H9 (cell line): ENCODE measurements around the gene MYH9. TPM values are rescaled to one million over a fixed set of nuclear protein-coding genes. Genes with fewer than 3 reads are reported as not detected.

Experiments
- DNase-seq: peaks from one replicate; pipeline ENCODE4 v3.0.0-alpha.2; 2017
- H2AFZ ChIP-seq: one replicate; pipeline ENCODE4 v1.6.1; 2013; ENCODE audit warnings: mild to moderate bottlenecking, low read length, control low read depth, moderate library complexity
- H2AK5ac ChIP-seq: 2 replicates; pipeline ENCODE4 v1.6.1; 2013; ENCODE audit warnings: low read length, control low read depth, mixed read lengths; ENCODE audit not compliant: insufficient read length
- H2BK120ac ChIP-seq: one replicate; pipeline ENCODE4 v1.6.1; 2013; ENCODE audit warnings: low read depth, mild to moderate bottlenecking, low read length, control low read depth, inconsistent platforms; ENCODE audit not compliant: poor library complexity, severe bottlenecking
- H2BK12ac ChIP-seq: 2 replicates; pipeline ENCODE4 v1.6.1; 2013; ENCODE audit warnings: low read length, control low read depth, mixed read lengths, low read depth; ENCODE audit not compliant: insufficient read length
- H2BK15ac ChIP-seq: 2 replicates; pipeline ENCODE4 v1.6.1; 2013; ENCODE audit warnings: low read depth, low read length, control low read depth
- H2BK20ac ChIP-seq: one replicate; pipeline ENCODE4 v1.6.1; 2013; ENCODE audit warnings: low read depth, mild to moderate bottlenecking, low read length, control low read depth, inconsistent platforms; ENCODE audit not compliant: poor library complexity, severe bottlenecking
- H2BK5ac ChIP-seq: 2 replicates; pipeline ENCODE4 v1.6.1; 2013; ENCODE audit warnings: low read length, control low read depth, mixed read lengths; ENCODE audit not compliant: insufficient read length
- H3K14ac ChIP-seq: 2 replicates; pipeline ENCODE4 v1.6.1; 2013; ENCODE audit warnings: low read length, control low read depth; ENCODE audit not compliant: insufficient read depth
- H3K18ac ChIP-seq: 2 replicates; pipeline ENCODE4 v1.6.1; 2013; ENCODE audit warnings: low read depth, mild to moderate bottlenecking, mixed read lengths, low read length, control low read depth; ENCODE audit not compliant: insufficient read length
- H3K23ac ChIP-seq: 2 replicates; pipeline ENCODE4 v1.6.1; 2013; ENCODE audit warnings: low read length, control low read depth, mixed read lengths, low read depth; ENCODE audit not compliant: insufficient read length
- H3K23me2 ChIP-seq: 2 replicates; pipeline ENCODE4 v1.6.1; 2013; ENCODE audit warnings: low read depth, mild to moderate bottlenecking, mixed read lengths, low read length, control low read depth; ENCODE audit not compliant: insufficient read length, poor library complexity, severe bottlenecking
- H3K27ac ChIP-seq: 2 replicates; pipeline ENCODE4 v1.5.1; 2013; ENCODE audit warnings: low read length, control low read depth, mixed read lengths, low read depth; ENCODE audit not compliant: insufficient read length
- H3K27me3 ChIP-seq: 2 replicates; pipeline ENCODE4 v1.6.1; 2013; ENCODE audit warnings: low read length, control low read depth, inconsistent platforms; ENCODE audit not compliant: insufficient read depth
- H3K4ac ChIP-seq: 2 replicates; pipeline ENCODE4 v1.6.1; 2013; ENCODE audit warnings: low read depth, mild to moderate bottlenecking, control low read depth, inconsistent platforms, low read length, moderate library complexity
- H3K4me1 ChIP-seq: 2 replicates; pipeline ENCODE4 v1.6.1; 2013; ENCODE audit warnings: low read length, control low read depth, inconsistent platforms; ENCODE audit not compliant: insufficient read depth
- H3K4me2 ChIP-seq: 2 replicates; pipeline ENCODE4 v1.6.1; 2013; ENCODE audit warnings: low read length, control low read depth, mixed read lengths; ENCODE audit not compliant: insufficient read length, insufficient read depth
- H3K56ac ChIP-seq: 2 replicates; pipeline ENCODE4 v1.6.1; 2013; ENCODE audit warnings: low read depth, mild to moderate bottlenecking, mixed read lengths, low read length, control low read depth; ENCODE audit not compliant: insufficient read length
- H3K79me1 ChIP-seq: 2 replicates; pipeline ENCODE4 v1.6.1; 2013; ENCODE audit warnings: low read depth, mild to moderate bottlenecking, moderate library complexity, low read length, control low read depth, inconsistent platforms; ENCODE audit not compliant: insufficient read depth, poor library complexity, severe bottlenecking
- H3K79me2 ChIP-seq: 2 replicates; pipeline ENCODE4 v1.6.1; 2013; ENCODE audit warnings: low read length, control low read depth, inconsistent platforms; ENCODE audit not compliant: insufficient read depth
- H3K9ac ChIP-seq: 2 replicates; pipeline ENCODE4 v1.6.1; 2013; ENCODE audit warnings: low read length, control low read depth, mixed read lengths; ENCODE audit not compliant: insufficient read length; ENCODE audit errors: extremely low read depth
- H3K9me3 ChIP-seq: one replicate; pipeline ENCODE4 v1.6.1; 2013; ENCODE audit warnings: low read depth, low read length, inconsistent platforms; ENCODE audit not compliant: control insufficient read depth
- H3T11ph ChIP-seq: one replicate; pipeline ENCODE4 v1.6.1; 2013; ENCODE audit warnings: mild to moderate bottlenecking, low read length, control low read depth, inconsistent platforms
- H4K20me1 ChIP-seq: one replicate; pipeline ENCODE4 v1.6.1; 2013; ENCODE audit not compliant: control insufficient read depth, insufficient read length, insufficient read depth
- H4K5ac ChIP-seq: 2 replicates; pipeline ENCODE4 v1.6.1; 2013; ENCODE audit warnings: low read depth, mild to moderate bottlenecking, mixed read lengths, low read length, control low read depth; ENCODE audit not compliant: insufficient read length
- H4K8ac ChIP-seq: replicated peaks from 2 replicates; pipeline ENCODE4 v1.6.1; 2013; ENCODE audit warnings: low read length, control low read depth, mixed read lengths, low read depth; ENCODE audit not compliant: insufficient read length
- H4K91ac ChIP-seq: 2 replicates; pipeline ENCODE4 v1.6.1; 2013; ENCODE audit warnings: low read depth, mild to moderate bottlenecking, moderate library complexity, mixed read lengths, low read length, control low read depth; ENCODE audit not compliant: insufficient read length
- H3K27ac Mint-ChIP-seq, 3 experiments: 2 replicates in 2 of 3; 3 replicates in 1 of 3; pipeline ENCODE4 v1.8.0; 2020 to 2021; ENCODE audit warnings: mixed read lengths in 3 of 3, mild to moderate bottlenecking in 1 of 3, moderate library complexity in 1 of 3
- H3K27me3 Mint-ChIP-seq: 2 replicates; pipeline ENCODE4 v1.8.0; 2021; ENCODE audit warnings: low read depth, mild to moderate bottlenecking, moderate library complexity, mixed read lengths
- H3K36me3 Mint-ChIP-seq, 3 experiments: 2 replicates in 2 of 3; 3 replicates in 1 of 3; pipeline ENCODE4 v1.8.0; 2020 to 2021; ENCODE audit warnings: low read depth in 3 of 3, mixed read lengths in 3 of 3; ENCODE audit not compliant: insufficient read depth in 1 of 3
- H3K4me1 Mint-ChIP-seq, 2 experiments: 2 replicates each; pipeline ENCODE4 v1.8.0; 2020; ENCODE audit warnings: mixed read lengths in 2 of 2
- H3K4me3 Mint-ChIP-seq, 2 experiments: 2 replicates in 1 of 2; 3 replicates in 1 of 2; pipeline ENCODE4 v1.8.0; 2020 to 2021; ENCODE audit warnings: mild to moderate bottlenecking in 2 of 2, mixed read lengths in 2 of 2, moderate library complexity in 1 of 2
- H3K9me3 Mint-ChIP-seq, 2 experiments: 2 replicates in 1 of 2; 3 replicates in 1 of 2; pipeline ENCODE4 v1.8.0; 2020; ENCODE audit warnings: mild to moderate bottlenecking in 2 of 2, mixed read lengths in 2 of 2, moderate library complexity in 1 of 2
- WGBS: extraction: QIAGEN DNeasy Blood & Tissue Kit; methylation state at CpG from one replicate; pipeline ENCODE4 v1.1.7; 2013; ENCODE audit warnings: missing lambda C conversion rate, low lambda C conversion rate, mixed read lengths; ENCODE audit not compliant: insufficient read length; ENCODE audit errors: extremely low coverage; 5-methylcytosine and 5-hydroxymethylcytosine counted together
- total RNA-seq: library from RNA; stranded (reverse); gene quantifications from 2 replicates; pipeline ENCODE4 v1.2.1, GENCODE V29; 2021
- TF ChIP-seq, protein P1 (sequence below): fragments of 200-600 bp; sonication (generic); conservative IDR thresholded peaks from 3 replicates; pipeline ENCODE4 v1.8.0; 2021; ENCODE audit warnings: antibody characterized with exemption, mild to moderate bottlenecking

Gene MYH9
- total RNA-seq, 1 experiment from 2014 or later: 266 TPM

DNA sequence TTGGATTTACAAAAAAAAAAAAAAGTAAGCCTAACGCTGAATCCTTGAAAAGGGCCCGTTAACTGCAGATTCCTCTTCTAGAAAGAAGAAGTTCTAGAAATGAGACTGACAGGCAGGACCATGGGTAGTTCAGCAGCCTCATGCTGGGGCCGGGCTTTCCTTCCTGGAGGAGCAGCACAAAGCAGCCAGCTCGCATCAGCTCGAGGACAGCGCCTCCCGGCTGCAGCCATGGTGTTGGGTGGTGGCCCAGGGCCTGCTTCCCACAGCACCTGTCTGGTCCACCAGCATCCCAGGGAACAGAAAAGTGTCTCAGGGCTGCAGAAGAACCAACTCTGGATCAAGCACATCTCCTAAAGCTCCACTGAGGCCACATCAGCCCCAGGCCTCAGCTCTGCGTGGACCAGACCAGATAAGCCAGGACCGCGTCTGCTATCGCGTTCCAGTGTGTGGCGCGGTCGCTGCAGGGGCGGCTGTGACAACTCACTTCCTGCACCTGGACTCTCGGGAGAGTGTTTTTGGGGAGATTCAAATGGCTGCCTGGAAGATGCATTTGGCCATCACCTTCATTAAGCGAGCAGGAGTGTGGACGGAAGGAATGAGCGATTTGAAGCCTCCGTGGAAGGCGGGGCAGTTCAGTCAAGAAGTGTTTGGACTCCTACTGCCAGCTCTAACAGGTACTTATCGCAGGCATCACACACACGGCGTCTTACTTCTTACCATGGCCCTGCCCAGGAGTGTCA is 53.5 kb downstream of the MYH9 start:
- no peaks in the 10 kb centered on the region for H3K27me3 Mint-ChIP-seq
- no peak overlapping the region for H4K91ac ChIP-seq
- peak overlapping the region; percentile 25 to 98 (median 98); a peak in 5 of 7 replicates for H3K27ac Mint-ChIP-seq
- H2BK120ac ChIP-seq: no peak overlapping the region
- H3K9ac ChIP-seq: no peak overlapping the region
- no peaks in the 10 kb centered on the region for H3K27me3 ChIP-seq
- H2BK15ac ChIP-seq: no peak overlapping the region
- no peak overlapping the region for H3K23ac ChIP-seq
- H3K9me3 Mint-ChIP-seq: no peaks in the 10 kb centered on the region
- DNase-seq: peak; percentile 79
- no peak overlapping the region for H2AFZ ChIP-seq
- H2BK20ac ChIP-seq: no peak overlapping the region
- H3K14ac ChIP-seq: no peak overlapping the region
- H2BK5ac ChIP-seq: no peak overlapping the region
- peaks cover 3% of the 10 kb centered on the region for H3K23me2 ChIP-seq
- H3K4me3 Mint-ChIP-seq: no peak overlapping the region; a peak in 1 of 5 replicates
- H3K79me2 ChIP-seq: no peaks in the 10 kb centered on the region; the same call in 1 of the 2 replicates
- H3K79me1 ChIP-seq: peaks cover 2% of the 10 kb centered on the region
- no peak overlapping the region for H3K27ac ChIP-seq
- H4K8ac ChIP-seq: no peak overlapping the region
- peaks cover 71 to 76% of the 10 kb centered on the region in 2 experiments for H3K4me1 Mint-ChIP-seq
- H4K20me1 ChIP-seq: peaks cover 3% of the 10 kb centered on the region
- H3K9me3 ChIP-seq: no peaks in the 10 kb centered on the region
- no CpG with 5 or more reads among the region's 25 CpGs for WGBS
- H2BK12ac ChIP-seq: peak overlapping the region; percentile 15
- H3K4me1 ChIP-seq: peaks cover 8% of the 10 kb centered on the region; the same call in 1 of the 2 replicates
- H3K36me3 Mint-ChIP-seq: peaks cover 38 to 87% (median 63%) of the 10 kb centered on the region in 3 experiments
- no peak overlapping the region for H3K56ac ChIP-seq
- no peak overlapping the region for H3T11ph ChIP-seq
- H4K5ac ChIP-seq: no peak overlapping the region
- no peak overlapping the region for H3K4ac ChIP-seq
- H3K4me2 ChIP-seq: no peak overlapping the region
- no peak overlapping the region for H3K18ac ChIP-seq
- TF ChIP-seq, protein P1, sequence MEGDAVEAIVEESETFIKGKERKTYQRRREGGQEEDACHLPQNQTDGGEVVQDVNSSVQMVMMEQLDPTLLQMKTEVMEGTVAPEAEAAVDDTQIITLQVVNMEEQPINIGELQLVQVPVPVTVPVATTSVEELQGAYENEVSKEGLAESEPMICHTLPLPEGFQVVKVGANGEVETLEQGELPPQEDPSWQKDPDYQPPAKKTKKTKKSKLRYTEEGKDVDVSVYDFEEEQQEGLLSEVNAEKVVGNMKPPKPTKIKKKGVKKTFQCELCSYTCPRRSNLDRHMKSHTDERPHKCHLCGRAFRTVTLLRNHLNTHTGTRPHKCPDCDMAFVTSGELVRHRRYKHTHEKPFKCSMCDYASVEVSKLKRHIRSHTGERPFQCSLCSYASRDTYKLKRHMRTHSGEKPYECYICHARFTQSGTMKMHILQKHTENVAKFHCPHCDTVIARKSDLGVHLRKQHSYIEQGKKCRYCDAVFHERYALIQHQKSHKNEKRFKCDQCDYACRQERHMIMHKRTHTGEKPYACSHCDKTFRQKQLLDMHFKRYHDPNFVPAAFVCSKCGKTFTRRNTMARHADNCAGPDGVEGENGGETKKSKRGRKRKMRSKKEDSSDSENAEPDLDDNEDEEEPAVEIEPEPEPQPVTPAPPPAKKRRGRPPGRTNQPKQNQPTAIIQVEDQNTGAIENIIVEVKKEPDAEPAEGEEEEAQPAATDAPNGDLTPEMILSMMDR: peak; percentile 57
- H2AK5ac ChIP-seq: no peak overlapping the region
